SK-N-SH treated with all-trans-retinoic acid at 6 μM for 48 hours (cell line): ENCODE measurements around the gene RPUSD2.

Experiments used
- CREB5 ChIP-seq: fragments of 250-450 bp; sonication (Bioruptor Pico); IDR thresholded peaks from 2 replicates; pipeline ENCODE4 v1.5.1; 2020; ENCODE audit warnings: low read depth, mild to moderate bottlenecking, moderate library complexity
- OSR1 ChIP-seq: fragments of 250-450 bp; sonication (Bioruptor Pico); IDR thresholded peaks from 2 replicates; pipeline ENCODE4 v1.8.0; 2022; ENCODE audit warnings: moderate library complexity, mild to moderate bottlenecking, inconsistent platforms
- PATZ1 ChIP-seq: fragments of 250-450 bp; sonication (Bioruptor Pico); IDR thresholded peaks from 2 replicates; pipeline ENCODE4 v1.8.0; 2020; ENCODE audit warnings: mild to moderate bottlenecking, moderate library complexity, borderline replicate concordance
- TCF4 ChIP-seq: fragments of 250-450 bp; sonication (Bioruptor Pico); IDR thresholded peaks from 2 replicates; pipeline ENCODE4 v1.8.0; 2021; ENCODE audit warnings: mild to moderate bottlenecking, moderate library complexity, borderline replicate concordance
- TSHZ2 ChIP-seq: fragments of 250-450 bp; sonication (Bioruptor Pico); IDR thresholded peaks from 2 replicates; pipeline ENCODE4 v1.5.0; 2020; ENCODE audit warnings: mild to moderate bottlenecking, moderate library complexity
- ZFP3 ChIP-seq: fragments of 250-450 bp; sonication (Bioruptor Pico); IDR thresholded peaks from 2 replicates; pipeline ENCODE4 v1.5.0; 2020; ENCODE audit warnings: mild to moderate bottlenecking, moderate library complexity
- ZNF565 ChIP-seq: fragments of 450-650 bp; formaldehyde crosslinking; conservative IDR thresholded peaks from 2 replicates; pipeline ENCODE4 v1.5.0; 2020; ENCODE audit warnings: low read depth, mild to moderate bottlenecking, moderate library complexity

- TF ChIP-seq TSHZ2 (CRISPR knock-in tag) = no peak
- no peak for TF ChIP-seq PATZ1
- TF ChIP-seq ZNF565 (CRISPR knock-in tag) = no peak
- no peak for TF ChIP-seq ZFP3 (CRISPR knock-in tag)
- no peak for TF ChIP-seq OSR1 (CRISPR knock-in tag)
- no peak for TF ChIP-seq TCF4 (CRISPR knock-in tag)
- no peak for TF ChIP-seq CREB5 (CRISPR knock-in tag)
These were observed 26.7 kb downstream of the RPUSD2 start for GRCh38 chr15:40595773-40596172.
